Trophoblast cell (in vitro differentiated cells and primary cell): ENCODE measurements around the gene TNIK.

Source experiments
- DNase-seq, 2 donors: peaks; one replicate each; pipeline ENCODE4 v3.0.0-alpha.2; 2016
- H2AFZ ChIP-seq: 2 replicates; pipeline ENCODE4 v1.6.1; 2013; ENCODE audit warnings: low read length, moderate library complexity, mild to moderate bottlenecking; ENCODE audit not compliant: insufficient read depth, poor library complexity
- H2AK5ac ChIP-seq: 2 replicates; pipeline ENCODE4 v1.6.1; 2013; ENCODE audit warnings: mild to moderate bottlenecking, low read length
- H2BK120ac ChIP-seq: 2 replicates; pipeline ENCODE4 v1.6.1; 2013; ENCODE audit warnings: low read length, mild to moderate bottlenecking, moderate library complexity; ENCODE audit not compliant: insufficient read depth, poor library complexity
- H2BK12ac ChIP-seq: 2 replicates; pipeline ENCODE4 v1.6.1; 2013; ENCODE audit warnings: mild to moderate bottlenecking, low read length, moderate library complexity
- H2BK5ac ChIP-seq: 2 replicates; pipeline ENCODE4 v1.6.1; 2013; ENCODE audit warnings: low read length, low read depth, moderate library complexity, mild to moderate bottlenecking; ENCODE audit not compliant: poor library complexity
- H3K14ac ChIP-seq: 2 replicates; pipeline ENCODE4 v1.6.1; 2013; ENCODE audit warnings: mild to moderate bottlenecking, low read length
- H3K18ac ChIP-seq: 2 replicates; pipeline ENCODE4 v1.6.1; 2013; ENCODE audit warnings: mild to moderate bottlenecking, low read length
- H3K23ac ChIP-seq: 2 replicates; pipeline ENCODE4 v1.6.1; 2013; ENCODE audit warnings: low read length
- H3K27ac ChIP-seq: 2 replicates; pipeline ENCODE4 v1.5.1; 2013; ENCODE audit warnings: low read depth, mild to moderate bottlenecking, inconsistent platforms, low read length, moderate library complexity
- H3K27me3 ChIP-seq: 2 replicates; pipeline ENCODE4 v1.6.1; 2013; ENCODE audit warnings: inconsistent platforms, mild to moderate bottlenecking, low read length, moderate library complexity; ENCODE audit not compliant: insufficient read depth
- H3K36me3 ChIP-seq, 2 experiments: 1 replicate in 1 of 2; 2 replicates in 1 of 2; pipeline ENCODE4 v1.6.1; 2013; ENCODE audit warnings: low read length in 2 of 2, mild to moderate bottlenecking in 2 of 2, moderate library complexity in 1 of 2; ENCODE audit not compliant: insufficient read depth in 2 of 2, control insufficient read depth in 1 of 2
- H3K4ac ChIP-seq: 2 replicates; pipeline ENCODE4 v1.6.1; 2013; ENCODE audit warnings: low read depth, mild to moderate bottlenecking, low read length, moderate library complexity
- H3K4me1 ChIP-seq, 2 experiments: 1 replicate in 1 of 2; 2 replicates in 1 of 2; pipeline ENCODE4 v1.6.1; 2013; ENCODE audit warnings: low read length in 2 of 2, mild to moderate bottlenecking in 2 of 2, moderate library complexity in 1 of 2; ENCODE audit not compliant: insufficient read depth in 2 of 2, control insufficient read depth in 1 of 2
- H3K4me2 ChIP-seq: 2 replicates; pipeline ENCODE4 v1.6.1; 2013; ENCODE audit warnings: inconsistent platforms, mild to moderate bottlenecking, low read length, moderate library complexity
- H3K4me3 ChIP-seq: 2 replicates; pipeline ENCODE4 v1.5.1; 2013; ENCODE audit warnings: mild to moderate bottlenecking, low read depth, low read length, inconsistent platforms
- H3K79me1 ChIP-seq: one replicate; pipeline ENCODE4 v1.6.1; 2013; ENCODE audit warnings: low read length
- H3K79me2 ChIP-seq: 2 replicates; pipeline ENCODE4 v1.6.1; 2013; ENCODE audit warnings: low read length, mild to moderate bottlenecking; ENCODE audit not compliant: control insufficient read depth, insufficient read depth, poor library complexity
- H3K9ac ChIP-seq: 2 replicates; pipeline ENCODE4 v1.6.1; 2013; ENCODE audit warnings: mild to moderate bottlenecking, low read length
- H3K9me3 ChIP-seq: 2 replicates; pipeline ENCODE4 v1.6.1; 2013; ENCODE audit warnings: low read depth, mild to moderate bottlenecking, control low read depth, inconsistent platforms, low read length; ENCODE audit not compliant: insufficient read depth
- H4K12ac ChIP-seq: 2 replicates; pipeline ENCODE4 v1.6.1; 2013; ENCODE audit warnings: low read depth, mild to moderate bottlenecking, low read length, moderate library complexity
- H4K8ac ChIP-seq: 2 replicates; pipeline ENCODE4 v1.6.1; 2013; ENCODE audit warnings: low read depth, mild to moderate bottlenecking, low read length, moderate library complexity
- H4K91ac ChIP-seq: one replicate; pipeline ENCODE4 v1.6.1; 2013; ENCODE audit warnings: low read depth, mild to moderate bottlenecking, low read length, moderate library complexity
- WGBS: extraction: QIAGEN DNeasy Blood & Tissue Kit; methylation state at CpG from one replicate; pipeline ENCODE4 v1.1.7; 2013; ENCODE audit warnings: missing lambda C conversion rate; ENCODE audit not compliant: insufficient read length, insufficient coverage; ENCODE audit errors: extremely low coverage; 5-methylcytosine and 5-hydroxymethylcytosine counted together

Gene TNIK

DNA sequence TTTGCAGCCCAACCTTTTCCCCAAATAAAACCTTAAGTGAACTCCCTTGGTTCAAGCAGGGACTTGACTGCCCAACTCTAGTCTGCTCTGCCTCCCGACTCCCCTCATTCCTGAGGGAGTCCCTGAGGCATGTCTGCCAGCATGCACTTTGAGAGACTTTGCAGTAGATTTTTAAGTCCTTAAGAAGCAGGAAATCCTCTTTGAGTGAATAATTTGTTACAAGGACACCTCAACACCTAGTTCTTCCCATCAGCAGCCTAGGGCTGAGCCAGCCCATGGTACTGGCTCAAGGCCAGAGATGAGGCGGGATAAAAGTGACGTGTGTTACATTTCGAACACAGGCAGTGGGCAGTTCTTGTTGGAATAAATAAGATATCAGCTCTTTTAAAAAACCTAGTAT lies 229.3 kb downstream of the TNIK start:
- no peak overlapping the region for H2BK12ac ChIP-seq
- H3K23ac ChIP-seq: no peak overlapping the region
- no peak overlapping the region for H3K9ac ChIP-seq
- H3K9me3 ChIP-seq: no peaks in the 10 kb centered on the region
- DNase-seq: peak in 1 of 2 donors; percentile 4
- H3K14ac ChIP-seq: no peak overlapping the region
- no peak overlapping the region for H3K4me2 ChIP-seq
- no peaks in the 10 kb centered on the region for H3K79me2 ChIP-seq
- H3K27me3 ChIP-seq: no peaks in the 10 kb centered on the region
- H4K8ac ChIP-seq: no peak overlapping the region
- H3K79me1 ChIP-seq: no peaks in the 10 kb centered on the region
- H3K27ac ChIP-seq: no peak overlapping the region
- no CpG with 5 or more reads among the region's 4 CpGs for WGBS
- no peak overlapping the region for H3K4ac ChIP-seq
- H2BK120ac ChIP-seq: no peak overlapping the region
- no peak overlapping the region for H2AFZ ChIP-seq
- H3K4me1 ChIP-seq: no peaks in the 10 kb centered on the region
- H4K12ac ChIP-seq: no peak overlapping the region
- H3K18ac ChIP-seq: no peak overlapping the region
- H4K91ac ChIP-seq: no peak overlapping the region
- no peaks in the 10 kb centered on the region for H3K36me3 ChIP-seq
- no peak overlapping the region for H2AK5ac ChIP-seq
- no peak overlapping the region for H2BK5ac ChIP-seq
- no peak overlapping the region for H3K4me3 ChIP-seq

DNA sequence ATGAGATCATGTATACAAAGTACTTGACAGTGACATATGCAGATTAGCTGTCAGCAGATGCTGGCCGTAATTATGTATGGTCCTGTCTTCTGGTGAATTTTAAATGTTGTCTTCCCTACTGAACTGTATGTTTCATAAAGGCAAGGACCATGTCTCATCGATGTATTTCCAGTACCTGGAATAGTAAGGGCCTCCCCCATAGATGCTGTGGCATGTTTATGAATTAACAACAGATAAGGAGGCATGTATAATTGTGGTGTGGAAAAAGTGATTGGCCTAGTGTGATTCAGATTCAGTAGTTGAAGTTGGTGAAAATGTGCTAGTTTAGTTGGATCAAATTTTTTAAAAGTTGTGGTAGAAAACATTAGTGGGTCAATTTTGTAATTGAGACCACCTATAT lies 231.0 kb downstream of the TNIK start:
- Histone ChIP-seq H3K27me3 (no peaks in the 10 kb centered on the region), H3K9me3 (no peaks in the 10 kb centered on the region), H3K4me1 (no peaks in the 10 kb centered on the region), H3K18ac (no peak overlapping the region), H2AK5ac (no peak overlapping the region), H3K79me1 (no peaks in the 10 kb centered on the region), H3K9ac (no peak overlapping the region), H2BK12ac (no peak overlapping the region), H3K4me3 (no peak overlapping the region), H2AFZ (no peak overlapping the region), H3K79me2 (no peaks in the 10 kb centered on the region), H3K4ac (no peak overlapping the region), H3K4me2 (no peak overlapping the region), H4K8ac (no peak overlapping the region), H2BK5ac (no peak overlapping the region), H3K23ac (no peak overlapping the region), H4K91ac (no peak overlapping the region), H4K12ac (no peak overlapping the region), H3K14ac (no peak overlapping the region), H3K27ac (no peak overlapping the region), H3K36me3 (no peaks in the 10 kb centered on the region), H2BK120ac (no peak overlapping the region)
- DNase-seq: no peak
- no CpG with 5 or more reads among the region's 2 CpGs for WGBS

DNA sequence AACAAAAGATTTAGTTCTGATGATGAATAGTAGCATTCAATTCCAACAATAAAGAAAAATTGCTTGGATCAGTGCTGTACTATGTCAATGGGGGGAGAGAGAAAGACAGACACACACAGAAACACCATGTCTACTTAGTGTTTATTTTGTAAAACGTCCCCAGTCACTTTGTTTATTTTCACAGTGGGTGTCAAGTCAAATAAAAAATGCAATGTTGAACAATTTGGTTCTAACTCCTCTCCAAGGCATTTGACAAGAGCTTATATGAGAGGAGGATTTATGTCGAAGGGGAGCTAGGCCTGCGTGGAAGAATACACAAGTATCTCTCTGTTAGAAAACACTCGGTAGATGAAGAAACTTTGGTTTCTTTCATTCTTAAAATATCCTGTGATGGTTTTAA lies 232.0 kb downstream of the TNIK start:
- no peaks in the 10 kb centered on the region for H3K36me3 ChIP-seq
- no peak overlapping the region for H3K14ac ChIP-seq
- H3K27ac ChIP-seq: no peak overlapping the region
- H4K8ac ChIP-seq: no peak overlapping the region
- H2AFZ ChIP-seq: no peak overlapping the region
- H2BK5ac ChIP-seq: no peak overlapping the region
- H2BK120ac ChIP-seq: no peak overlapping the region
- no peak overlapping the region for H3K9ac ChIP-seq
- no CpG with 5 or more reads among the region's 4 CpGs for WGBS
- no peak overlapping the region for H3K4ac ChIP-seq
- no peak overlapping the region for H3K18ac ChIP-seq
- no peak for DNase-seq
- H3K4me2 ChIP-seq: no peak overlapping the region
- H3K79me1 ChIP-seq: no peaks in the 10 kb centered on the region
- no peak overlapping the region for H4K91ac ChIP-seq
- H2BK12ac ChIP-seq: no peak overlapping the region
- no peaks in the 10 kb centered on the region for H3K79me2 ChIP-seq
- H3K23ac ChIP-seq: no peak overlapping the region
- H3K9me3 ChIP-seq: no peaks in the 10 kb centered on the region
- no peaks in the 10 kb centered on the region for H3K4me1 ChIP-seq
- H3K27me3 ChIP-seq: no peaks in the 10 kb centered on the region
- H2AK5ac ChIP-seq: no peak overlapping the region
- H3K4me3 ChIP-seq: no peak overlapping the region
- no peak overlapping the region for H4K12ac ChIP-seq

DNA sequence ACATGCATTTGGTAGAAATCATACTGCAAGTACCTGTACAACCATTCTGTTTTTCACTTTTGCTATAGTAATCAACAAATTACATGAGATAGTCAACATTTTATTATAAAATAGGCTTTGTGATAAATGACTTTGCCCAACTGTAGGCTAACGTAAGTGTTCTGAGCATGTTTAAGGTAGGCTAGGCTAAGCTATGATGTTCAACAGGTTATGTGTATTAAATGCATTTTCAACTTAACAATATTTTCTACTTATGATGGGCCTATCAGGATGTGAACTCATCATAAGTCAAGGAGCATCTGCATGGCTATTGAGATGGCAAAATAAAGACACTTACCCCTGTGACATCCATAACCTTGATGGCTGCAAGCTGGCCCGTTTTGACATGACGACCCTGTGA lies 232.4 kb downstream of the TNIK start:
- Histone ChIP-seq H3K4ac (no peak overlapping the region), H3K79me1 (no peaks in the 10 kb centered on the region), H2BK12ac (no peak overlapping the region), H3K23ac (no peak overlapping the region), H3K9me3 (no peaks in the 10 kb centered on the region), H3K9ac (no peak overlapping the region), H3K36me3 (no peaks in the 10 kb centered on the region), H3K4me1 (no peaks in the 10 kb centered on the region), H4K91ac (no peak overlapping the region), H2BK5ac (no peak overlapping the region), H3K4me3 (no peak overlapping the region), H3K14ac (no peak overlapping the region), H3K27ac (no peak overlapping the region), H2AFZ (no peak overlapping the region), H3K27me3 (no peaks in the 10 kb centered on the region), H3K79me2 (no peaks in the 10 kb centered on the region), H2AK5ac (no peak overlapping the region), H2BK120ac (no peak overlapping the region), H4K12ac (no peak overlapping the region), H3K18ac (no peak overlapping the region), H3K4me2 (no peak overlapping the region), H4K8ac (no peak overlapping the region)
- no CpG with 5 or more reads among the region's 3 CpGs for WGBS
- DNase-seq: no peak

DNA sequence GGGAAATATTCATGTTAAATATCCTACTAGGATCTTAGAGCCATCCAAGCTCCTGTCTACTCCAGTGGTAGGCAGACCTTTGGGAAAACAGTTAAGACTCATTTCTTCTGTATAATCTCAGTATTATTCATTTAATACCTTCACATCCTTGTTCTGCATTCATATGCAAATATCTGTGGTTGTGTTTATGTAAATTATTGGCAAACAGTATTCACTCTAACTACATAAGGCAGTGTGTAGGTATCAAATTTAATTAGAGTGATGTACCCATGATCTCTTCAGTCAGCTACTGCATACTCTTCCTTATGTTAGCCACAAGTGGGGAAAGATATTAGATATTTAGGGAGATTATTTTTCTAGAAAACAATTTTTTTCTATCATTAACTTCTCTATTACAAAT lies 232.8 kb downstream of the TNIK start:
- Histone ChIP-seq H3K18ac (no peak overlapping the region), H4K8ac (no peak overlapping the region), H3K4me3 (no peak overlapping the region), H3K9ac (no peak overlapping the region), H3K27ac (no peak overlapping the region), H3K14ac (no peak overlapping the region), H3K79me2 (no peaks in the 10 kb centered on the region), H3K4me1 (no peaks in the 10 kb centered on the region), H4K12ac (no peak overlapping the region), H2AFZ (no peak overlapping the region), H3K23ac (no peak overlapping the region), H2BK12ac (no peak overlapping the region), H2AK5ac (no peak overlapping the region), H2BK120ac (no peak overlapping the region), H4K91ac (no peak overlapping the region), H3K79me1 (no peaks in the 10 kb centered on the region), H3K9me3 (no peaks in the 10 kb centered on the region), H3K4ac (no peak overlapping the region), H2BK5ac (no peak overlapping the region), H3K27me3 (no peaks in the 10 kb centered on the region), H3K36me3 (no peaks in the 10 kb centered on the region), H3K4me2 (no peak overlapping the region)
- no peak for DNase-seq
